Measurements from ENCODE around the gene SOX1. TPM values are rescaled to one million over a fixed set of nuclear protein-coding genes. Genes with fewer than 3 reads are reported as not detected.

SOX1 gene
- total and polyA plus RNA-seq, 10 of the 15 experiments (the other 5 are each of a cell fraction or from before 2014, with no cell fraction given) = not detected

DNA sequence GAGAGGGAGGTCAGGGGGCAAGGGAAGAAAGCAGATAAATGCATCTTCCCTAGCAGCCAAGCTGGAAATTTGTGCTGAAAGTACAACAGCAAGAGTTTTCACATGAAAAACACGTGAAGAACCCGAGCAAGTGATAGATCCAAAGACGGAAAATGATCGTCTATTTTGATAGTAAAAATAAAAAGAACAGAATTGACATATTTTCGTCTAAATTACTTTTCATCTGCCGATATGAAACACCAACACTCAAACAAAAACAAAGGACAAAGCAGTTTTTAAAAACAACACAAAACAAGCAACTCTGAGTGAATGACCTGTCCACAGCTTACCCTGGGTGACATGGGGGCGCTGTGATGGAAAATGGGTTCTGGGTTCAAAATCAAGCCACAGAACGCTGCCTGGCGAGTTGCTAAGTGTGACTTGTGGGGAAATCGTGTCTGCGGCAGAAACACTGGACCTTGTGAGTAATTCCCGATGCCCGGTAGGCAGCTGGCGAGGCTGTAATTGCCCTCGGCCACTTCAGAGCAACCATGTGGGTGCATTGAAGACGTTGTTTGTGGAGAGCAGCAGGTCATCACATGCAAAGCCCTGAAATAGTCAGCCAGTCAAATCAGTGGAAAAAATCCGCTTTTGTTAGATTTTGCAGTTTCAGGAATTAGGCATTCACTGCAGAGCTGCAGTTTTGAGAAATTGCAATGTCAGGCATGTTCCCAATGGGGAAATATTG, 7.4 kb downstream of the SOX1 start (continued):
- no peak for TF ChIP-seq SKIL (IDR thresholded peaks at IDR 0.05; ENCODE audit: low read depth, poor library complexity, severe bottlenecking)
- no peak for TF ChIP-seq MEF2A (IDR thresholded peaks at IDR 0.05; ENCODE audit: insufficient read depth, low read depth, low read length)
- no peak for TF ChIP-seq USF1 (IDR thresholded peaks at IDR 0.05; ENCODE audit: borderline replicate concordance, extremely low read length, insufficient read depth, low read depth, low read length)
- TF ChIP-seq EZH2 (IDR thresholded peaks at IDR 0.05; ENCODE audit: borderline replicate concordance, control insufficient read depth, low read depth, low read length) = no peak
- no peak for TF ChIP-seq SREBF1 (IDR thresholded peaks at IDR 0.05; ENCODE audit: low read length)
- TF ChIP-seq IRF4 (IDR thresholded peaks at IDR 0.05; ENCODE audit: low read depth, low read length) = no peak
- no peak for TF ChIP-seq STAT3 (IDR thresholded peaks at IDR 0.05; ENCODE audit: low read depth, low read length)

DNA sequence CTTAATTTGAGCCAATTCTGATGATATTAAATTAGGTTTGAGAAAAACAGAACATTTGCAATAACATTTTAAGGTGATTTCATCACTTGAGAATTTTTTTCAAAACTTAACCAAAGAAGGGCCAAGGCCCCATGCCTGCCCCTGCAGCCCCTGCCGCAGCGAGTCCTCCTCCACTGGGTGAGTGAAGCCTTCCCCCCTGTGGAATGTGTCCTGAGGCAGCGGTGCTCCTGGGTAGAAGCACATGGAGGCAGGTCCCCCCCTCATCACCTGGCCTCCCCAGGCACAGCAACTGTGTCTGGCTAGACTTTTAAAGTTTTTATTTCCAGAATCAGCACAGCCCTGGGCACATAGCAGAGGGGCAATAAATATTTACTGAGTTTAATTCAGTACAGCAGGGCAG, 10.8 kb downstream of the SOX1 start:
- Histone ChIP-seq H3K36me3 (ENCODE audit: control insufficient read depth in 2 of 2, insufficient read depth in 2 of 2, low read length in 1 of 2) (no peaks in the 10 kb centered on the region), H3K9me3 (replicated peaks; ENCODE audit: control insufficient read depth, insufficient read depth, low read length) (no peaks in the 10 kb centered on the region; the same call in 2 of the 3 replicates), H3K9ac (ENCODE audit: control insufficient read depth, insufficient read depth, low read length) (no peak overlapping the region), H3K4me2 (ENCODE audit: control insufficient read depth, insufficient read depth) (no peak overlapping the region), H3K4me3 (no peak overlapping the region), H3K4me1 (ENCODE audit: control insufficient read depth, insufficient read depth, low read length) (no peaks in the 10 kb centered on the region), H3K79me2 (ENCODE audit: control insufficient read depth, insufficient read depth, low read length) (no peaks in the 10 kb centered on the region), H3K27me3 (replicated peaks in 1 of 2; ENCODE audit: control insufficient read depth in 2 of 2, insufficient read depth in 2 of 2, low read length in 1 of 2) (peaks cover 0 to 3% of the 10 kb centered on the region in 2 experiments; a peak in 1 of 4 replicates), H4K20me1 (ENCODE audit: control insufficient read depth, insufficient read depth) (no peaks in the 10 kb centered on the region), H2AFZ (ENCODE audit: control insufficient read depth, low read depth, low read length) (no peak overlapping the region), H3K27ac (ENCODE audit: control insufficient read depth, insufficient read depth) (no peak overlapping the region)
- DNase-seq (ENCODE audit: low read depth, low spot score) (no peak), FAIRE-seq (no peak), ATAC-seq (no peak)
- ChIA-PET RAD21 (ENCODE audit: unreplicated experiment) (no interaction called here), SMC1A (ENCODE audit: uncharacterized antibody, unreplicated experiment) (no interaction called here), CTCF (no interaction called here), POLR2A (no interaction called here)
- BruUV-seq (replicated peaks) = no TSS peak
- intact Hi-C loops (cut with micrococcal nuclease; ENCODE audit: unreplicated experiment) (no loop called here), in situ Hi-C loops (cut with MboI) (loop anchor here (25.0 kb wide), 1 partner anchor 535 kb away; no protein-coding TSS in a partner anchor)
- WGBS (ENCODE audit: insufficient coverage, insufficient replicate concordance, low lambda C conversion rate, missing lambda C conversion rate) = 18% methylated on average over 3 of the region's 3 CpGs
- no peak for TF ChIP-seq TARDBP (IDR thresholded peaks at IDR 0.05; ENCODE audit: borderline replicate concordance)
- TF ChIP-seq ZNF687 (IDR thresholded peaks at IDR 0.05) = no peak
- TF ChIP-seq BCL11A (IDR thresholded peaks at IDR 0.05; ENCODE audit: low read depth, low read length) = no peak
- TF ChIP-seq NBN (IDR thresholded peaks at IDR 0.05) = no peak
- no peak for TF ChIP-seq ZNF622 (IDR thresholded peaks at IDR 0.05)
- TF ChIP-seq BRCA1 (IDR thresholded peaks at IDR 0.05; ENCODE audit: low read depth, low read length) = no peak
- TF ChIP-seq TCF3 (IDR thresholded peaks at IDR 0.05; ENCODE audit: borderline replicate concordance, insufficient read depth, low read depth, low read length) = no peak
- no peak for TF ChIP-seq SPI1 (IDR thresholded peaks at IDR 0.05; ENCODE audit: borderline replicate concordance, insufficient read depth, low read depth, low read length)
- no peak for TF ChIP-seq HDGF (IDR thresholded peaks at IDR 0.05)
- TF ChIP-seq MEF2A (IDR thresholded peaks at IDR 0.05; ENCODE audit: insufficient read depth, low read depth, low read length) = no peak
- no peak for TF ChIP-seq YY1 (IDR thresholded peaks at IDR 0.05; ENCODE audit: low read depth, low read length)
